Naive B cell (primary cell): ENCODE measurements around the gene SHISAL1. TPM values are rescaled to one million over a fixed set of nuclear protein-coding genes. Genes with fewer than 3 reads are reported as not detected.
"Not testable (repeated sequence)": the region's sequence is repeated elsewhere in the genome, so short reads cannot be mapped to it uniquely, and the experiment has no call there.

Experiments
- ATAC-seq, 2 donors: fragments of 150-1000 bp; cut with Tn5 transposase; 2 replicates each; pipeline ENCODE4 v1.10.0; 2021; ENCODE audit warnings: low read depth in 2 of 2, mild to moderate bottlenecking in 2 of 2, moderate library complexity in 2 of 2
- DNase-seq: peaks from one replicate; pipeline ENCODE4 v3.0.0; 2022
- H3K27ac Mint-ChIP-seq, 6 donors: one replicate each; pipeline ENCODE4 v1.8.0; 2020 to 2022; ENCODE audit warnings: mild to moderate bottlenecking in 6 of 6, mixed read lengths in 6 of 6, moderate library complexity in 5 of 6, inconsistent platforms in 2 of 6
- H3K27me3 Mint-ChIP-seq, 3 donors: one replicate each; pipeline ENCODE4 v1.8.0; 2021 to 2022; ENCODE audit warnings: mixed read lengths in 3 of 3, mild to moderate bottlenecking in 1 of 3
- H3K36me3 Mint-ChIP-seq, 2 donors: one replicate each; pipeline ENCODE4 v1.8.0; 2020 to 2022; ENCODE audit warnings: mixed read lengths in 2 of 2, inconsistent platforms in 1 of 2, mild to moderate bottlenecking in 1 of 2
- H3K4me1 Mint-ChIP-seq, 3 donors: one replicate each; pipeline ENCODE4 v1.8.0; 2020 to 2022; ENCODE audit warnings: mixed read lengths in 3 of 3, inconsistent platforms in 1 of 3, mild to moderate bottlenecking in 1 of 3, moderate library complexity in 1 of 3
- H3K4me3 Mint-ChIP-seq, 8 donors: one replicate each; pipeline ENCODE4 v1.8.0; 2020 to 2022; ENCODE audit warnings: mild to moderate bottlenecking in 8 of 8, mixed read lengths in 8 of 8, moderate library complexity in 8 of 8, inconsistent platforms in 2 of 8
- H3K9me3 Mint-ChIP-seq, 7 donors: one replicate each; pipeline ENCODE4 v1.8.0; 2020 to 2022; ENCODE audit warnings: mixed read lengths in 7 of 7, mild to moderate bottlenecking in 5 of 7, inconsistent platforms in 2 of 7, moderate library complexity in 1 of 7
- polyA plus RNA-seq, 6 donors: library from polyadenylated mRNA; unstranded; fragments of 300-500 nt; fragmentation: Illumina TruSeq; gene quantifications; one replicate each; pipeline ENCODE4 v1.2.3, GENCODE V29; 2021; ENCODE audit warnings: low read depth in 6 of 6

SHISAL1 gene
- polyA plus RNA-seq, 6 donors from 2014 or later, result not detected

- DNase-seq, result no peak
- no peak for ATAC-seq
- Mint-ChIP-seq H3K36me3 (no peaks in the 10 kb centered on the region), H3K4me3 (peak overlapping the region in 2 of 8 donors; percentile 12 to 48), H3K27ac (no peak overlapping the region), H3K9me3 (peaks cover 0 to 1% (median 0%) of the 10 kb centered on the region in 7 donors), H3K4me1 (peaks cover 15 to 25% (median 16%) of the 10 kb centered on the region in 3 donors), H3K27me3 (peaks cover 31 to 61% (median 54%) of the 10 kb centered on the region in 3 donors)
Observed at GRCh38 chr22:44329179-44329796, 16.5 kb upstream of the SHISAL1 start.

- Mint-ChIP-seq H3K4me3 (peak overlapping the region in 1 of 8 donors; percentile 54), H3K36me3 (no peaks in the 10 kb centered on the region)
Observed at GRCh38 chr22:44328762-44329161, 16.0 kb upstream of the SHISAL1 start.

GRCh38 chr22:44328326-44328725 lies 15.6 kb upstream of the SHISAL1 start:
- H3K4me3 Mint-ChIP-seq, result no peak overlapping the region
- peaks cover 31 to 71% (median 64%) of the 10 kb centered on the region in 3 donors for H3K27me3 Mint-ChIP-seq

More at GRCh38 chr22:44328762-44329161, 16.0 kb upstream of the SHISAL1 start:
- peaks cover 31 to 66% (median 59%) of the 10 kb centered on the region in 3 donors for H3K27me3 Mint-ChIP-seq
- ATAC-seq (no peak), DNase-seq (no peak)
- peaks cover 15 to 25% (median 16%) of the 10 kb centered on the region in 3 donors for H3K4me1 Mint-ChIP-seq
- H3K27ac Mint-ChIP-seq, result no peak overlapping the region
- H3K9me3 Mint-ChIP-seq, result peaks cover 0 to 1% (median 0%) of the 10 kb centered on the region in 7 donors

GRCh38 chr22:44326491-44326885 lies 13.7 kb upstream of the SHISAL1 start:
- no peak for ATAC-seq
- H3K27ac Mint-ChIP-seq, result peak overlapping the region in 1 of 6 donors; percentile 41
- H3K4me1 Mint-ChIP-seq, result peaks cover 9 to 20% (median 11%) of the 10 kb centered on the region in 3 donors
- no peaks in the 10 kb centered on the region for H3K36me3 Mint-ChIP-seq
- peaks cover 0 to 6% (median 0%) of the 10 kb centered on the region in 7 donors for H3K9me3 Mint-ChIP-seq
- no peak for DNase-seq
- peak overlapping the region in 6 of 8 donors; percentile 52 to 86 (median 68) for H3K4me3 Mint-ChIP-seq
- peaks cover 26 to 72% (median 72%) of the 10 kb centered on the region in 3 donors for H3K27me3 Mint-ChIP-seq

More at GRCh38 chr22:44328326-44328725, 15.6 kb upstream of the SHISAL1 start:
- Mint-ChIP-seq H3K9me3 (peaks cover 0 to 4% (median 0%) of the 10 kb centered on the region in 7 donors), H3K4me1 (peaks cover 15 to 25% (median 16%) of the 10 kb centered on the region in 3 donors), H3K36me3 (no peaks in the 10 kb centered on the region), H3K27ac (no peak overlapping the region)
- ATAC-seq, result no peak
- DNase-seq, result no peak

- DNase-seq (no peak), ATAC-seq (no peak)
- H3K27me3 Mint-ChIP-seq, result peaks cover 26 to 78% (median 78%) of the 10 kb centered on the region in 3 donors
- peaks cover 9 to 20% (median 11%) of the 10 kb centered on the region in 3 donors for H3K4me1 Mint-ChIP-seq
- H3K36me3 Mint-ChIP-seq, result no peaks in the 10 kb centered on the region
- peak overlapping the region in 2 of 6 donors; percentile 25 to 41 for H3K27ac Mint-ChIP-seq
- H3K4me3 Mint-ChIP-seq, result peak overlapping the region; percentile 31 to 86 (median 68)
- peaks cover 0 to 6% (median 0%) of the 10 kb centered on the region in 7 donors for H3K9me3 Mint-ChIP-seq
Observed at GRCh38 chr22:44325718-44326490, 13.2 kb upstream of the SHISAL1 start.

GRCh38 chr22:44323140-44323790 lies 10.5 kb upstream of the SHISAL1 start:
- not testable (repeated sequence) for H3K4me3 Mint-ChIP-seq, H3K9me3 Mint-ChIP-seq, ATAC-seq, DNase-seq, H3K36me3 Mint-ChIP-seq, H3K27ac Mint-ChIP-seq
- Mint-ChIP-seq H3K27me3 (peaks cover 21 to 78% (median 71%) of the 10 kb centered on the region in 3 donors), H3K4me1 (peaks cover 9 to 11% (median 11%) of the 10 kb centered on the region in 3 donors)

GRCh38 chr22:44319685-44320084 lies 6.9 kb upstream of the SHISAL1 start:
- H3K4me1 Mint-ChIP-seq, result no peaks in the 10 kb centered on the region
- H3K9me3 Mint-ChIP-seq, result peaks cover 0 to 6% (median 0%) of the 10 kb centered on the region in 7 donors
- peaks cover 5 to 49% (median 42%) of the 10 kb centered on the region in 3 donors for H3K27me3 Mint-ChIP-seq
- DNase-seq (no peak), ATAC-seq (no peak)
- peak overlapping the region in 2 of 6 donors; percentile 51 to 54 for H3K27ac Mint-ChIP-seq
- H3K36me3 Mint-ChIP-seq, result no peaks in the 10 kb centered on the region
- no peak overlapping the region for H3K4me3 Mint-ChIP-seq

GRCh38 chr22:44318751-44319150 lies 6.0 kb upstream of the SHISAL1 start:
- ATAC-seq (no peak), DNase-seq (no peak)
- no peaks in the 10 kb centered on the region for H3K4me1 Mint-ChIP-seq
- peaks cover 5 to 42% (median 34%) of the 10 kb centered on the region in 3 donors for H3K27me3 Mint-ChIP-seq
- H3K36me3 Mint-ChIP-seq, result no peaks in the 10 kb centered on the region
- peaks cover 0 to 6% (median 0%) of the 10 kb centered on the region in 7 donors for H3K9me3 Mint-ChIP-seq
- H3K4me3 Mint-ChIP-seq, result no peak overlapping the region
- H3K27ac Mint-ChIP-seq, result no peak overlapping the region

- Mint-ChIP-seq H3K36me3 (no peaks in the 10 kb centered on the region), H3K4me3 (peak overlapping the region in 1 of 8 donors; percentile 57), H3K27ac (peak overlapping the region in 2 of 6 donors; percentile 33 to 50), H3K9me3 (peaks cover 0 to 2% (median 0%) of the 10 kb centered on the region in 7 donors), H3K4me1 (no peaks in the 10 kb centered on the region), H3K27me3 (peaks cover 5 to 35% (median 27%) of the 10 kb centered on the region in 3 donors)
- DNase-seq, result no peak
- ATAC-seq, result no peak
Observed at GRCh38 chr22:44317886-44318637, 5.3 kb upstream of the SHISAL1 start.

GRCh38 chr22:44317123-44317444 lies 4.3 kb upstream of the SHISAL1 start:
- peaks cover 5 to 26% (median 17%) of the 10 kb centered on the region in 3 donors for H3K27me3 Mint-ChIP-seq
- no peak overlapping the region for H3K27ac Mint-ChIP-seq
- H3K36me3 Mint-ChIP-seq, result no peaks in the 10 kb centered on the region
- H3K4me1 Mint-ChIP-seq, result no peaks in the 10 kb centered on the region
- peaks cover 0 to 2% (median 0%) of the 10 kb centered on the region in 7 donors for H3K9me3 Mint-ChIP-seq
- ATAC-seq (no peak), DNase-seq (no peak)
- H3K4me3 Mint-ChIP-seq, result no peak overlapping the region

GRCh38 chr22:44316393-44317122 lies 3.8 kb upstream of the SHISAL1 start:
- no peak overlapping the region for H3K27ac Mint-ChIP-seq
- no peak overlapping the region for H3K4me3 Mint-ChIP-seq
- ATAC-seq, result no peak
- H3K27me3 Mint-ChIP-seq, result peaks cover 5 to 22% (median 12%) of the 10 kb centered on the region in 3 donors
- H3K36me3 Mint-ChIP-seq, result no peaks in the 10 kb centered on the region
- H3K9me3 Mint-ChIP-seq, result peaks cover 0 to 2% (median 0%) of the 10 kb centered on the region in 7 donors
- H3K4me1 Mint-ChIP-seq, result no peaks in the 10 kb centered on the region
- DNase-seq, result no peak

- Mint-ChIP-seq H3K9me3 (peaks cover 0 to 2% (median 0%) of the 10 kb centered on the region in 7 donors), H3K4me3 (no peak overlapping the region), H3K27me3 (peaks cover 0 to 7% (median 5%) of the 10 kb centered on the region in 3 donors), H3K27ac (no peak overlapping the region), H3K4me1 (no peaks in the 10 kb centered on the region), H3K36me3 (no peaks in the 10 kb centered on the region)
- DNase-seq (no peak), ATAC-seq (no peak)
Observed at GRCh38 chr22:44314425-44315067, 1.8 kb upstream of the SHISAL1 start.
